Stimulated activated CD8-positive, alpha-beta memory T cell treated with anti-CD3 and anti-CD28 coated beads, Interleukin-15, amount 100 ng/mL, for 4 hours (primary cell): Measurements from ENCODE around the gene GBP7.
"Not testable (repeated sequence)": the region's sequence is repeated elsewhere in the genome, so short reads cannot be mapped to it uniquely, and the experiment has no call there.

Experiments used
- DNase-seq, 2 donors: peaks; one replicate each; pipeline ENCODE4 v3.0.0-alpha.2; 2020; ENCODE audit warnings: low read depth in 2 of 2

GBP7 gene

GRCh38 chr1:89175601-89176256 lies at the start of gene GBP7:
GBP7 (minus strand) TSS chr1:89176003; CDS start chr1:89171935, 4,068 bp downstream.
- DNase-seq: no peak

GRCh38 chr1:89221341-89221740 lies 45.5 kb upstream of the GBP7 start:
- no peak for DNase-seq

- DNase-seq: not testable (repeated sequence)
Observed at GRCh38 chr1:89219851-89220250, 44.0 kb upstream of the GBP7 start.

GRCh38 chr1:89218941-89219340 lies 43.1 kb upstream of the GBP7 start:
- DNase-seq: not testable (repeated sequence)

- DNase-seq: no peak
Observed at GRCh38 chr1:89213347-89213746, 37.5 kb upstream of the GBP7 start.

GRCh38 chr1:89211035-89211634 lies 35.3 kb upstream of the GBP7 start:
- DNase-seq: no peak

GRCh38 chr1:89206373-89206772 lies 30.6 kb upstream of the GBP7 start:
- DNase-seq: no peak

- no peak for DNase-seq
Observed at GRCh38 chr1:89203166-89203565, 27.4 kb upstream of the GBP7 start.

- DNase-seq: no peak
Observed at GRCh38 chr1:89201106-89201794, 25.4 kb upstream of the GBP7 start.

- no peak for DNase-seq
Observed at GRCh38 chr1:89200663-89201062, 24.9 kb upstream of the GBP7 start.

- no peak for DNase-seq
Observed at GRCh38 chr1:89199525-89200031, 23.8 kb upstream of the GBP7 start.

- peak; percentile 10 to 16 for DNase-seq
Observed at GRCh38 chr1:89198491-89199072, 22.8 kb upstream of the GBP7 start, which contains the start of gene GBP4. GBP4 (minus strand) TSS chr1:89198942; CDS start chr1:89198834, 108 bp downstream.

- no peak for DNase-seq
Observed at GRCh38 chr1:89198081-89198480, 22.3 kb upstream of the GBP7 start.

- DNase-seq: no peak
Observed at GRCh38 chr1:89195476-89195875, 19.7 kb upstream of the GBP7 start.

GRCh38 chr1:89191314-89191713 lies 15.5 kb upstream of the GBP7 start:
- no peak for DNase-seq

- DNase-seq: no peak
Observed at GRCh38 chr1:89190017-89190416, 14.2 kb upstream of the GBP7 start.

- DNase-seq: no peak
Observed at GRCh38 chr1:89179343-89179742, 3.5 kb upstream of the GBP7 start.

GRCh38 chr1:89176971-89177370 lies 1.2 kb upstream of the GBP7 start:
- DNase-seq: no peak

GRCh38 chr1:89174491-89174890 lies 1.3 kb downstream of the GBP7 start:
- no peak for DNase-seq

- no peak for DNase-seq
Observed at GRCh38 chr1:89172468-89173143, 3.2 kb downstream of the GBP7 start.

GRCh38 chr1:89171067-89171438 lies 4.8 kb downstream of the GBP7 start:
- no peak for DNase-seq
